ENCODE data around the gene PTPN14. TPM values are rescaled to one million over a fixed set of nuclear protein-coding genes. Genes with fewer than 3 reads are reported as not detected.

The PTPN14 gene
- total and polyA plus RNA-seq, 2 experiments from 2014 or later, result 18.7 to 70.2 TPM

DNA sequence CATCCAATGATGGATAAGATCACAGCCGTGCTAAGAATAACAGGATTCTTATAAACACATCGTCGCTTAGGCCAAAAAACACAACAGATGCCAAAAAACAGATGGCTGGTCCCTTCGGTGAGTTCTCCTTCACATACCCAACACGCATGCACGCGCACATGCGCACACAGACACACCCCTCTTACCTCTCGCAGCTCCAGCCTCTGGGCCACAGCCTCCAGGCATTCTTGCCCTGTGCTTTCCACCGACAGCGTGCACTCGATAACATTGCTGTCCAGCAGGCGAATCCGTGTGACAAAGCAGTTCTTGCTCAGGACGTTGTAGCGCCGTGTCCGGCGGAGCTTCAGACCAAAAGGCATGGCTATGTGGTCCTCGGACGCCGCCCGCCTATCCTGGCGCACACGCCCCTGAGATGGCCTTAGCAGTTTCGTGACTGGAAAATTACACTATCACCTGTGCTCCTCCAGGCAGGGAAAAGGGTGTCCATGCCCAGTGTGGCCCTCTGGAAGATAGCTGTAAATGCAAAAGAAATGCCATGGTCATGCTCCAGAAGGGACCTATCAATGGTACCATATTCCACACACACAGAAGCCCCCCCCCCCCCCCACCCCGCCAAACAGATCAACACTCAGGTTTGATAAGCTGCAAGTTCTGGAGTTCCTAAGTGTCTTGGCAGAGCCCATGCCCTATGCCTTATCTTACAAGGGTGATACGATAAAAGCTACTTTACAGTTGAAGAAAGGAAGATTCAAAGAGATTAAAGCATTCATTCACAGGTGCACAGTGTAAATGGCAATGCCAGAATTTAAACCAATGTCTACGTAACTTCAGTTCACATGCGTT, 86.7 kb downstream of the PTPN14 start:
- H3K4me3 ChIP-seq, result no peak overlapping the region
- Mint-ChIP-seq H3K27me3 (ENCODE audit: insufficient read depth, low read depth, poor library complexity) (no peaks in the 10 kb centered on the region), H3K36me3 (ENCODE audit: low read depth) (peaks cover 3% of the 10 kb centered on the region; the same call in 1 of the 3 replicates), H3K27ac (no peak overlapping the region), H3K4me3 (no peak overlapping the region), H3K4me1 (peaks cover 35% of the 10 kb centered on the region), H3K9me3 (no peaks in the 10 kb centered on the region; the same call in 2 of the 3 replicates)
- DNase-seq (ENCODE audit: low spot score) (no peak), ATAC-seq (no peak)
- no peaks in the 10 kb centered on the region for H3K9me2 ChIP-seq (ENCODE audit: insufficient read depth)
- TF ChIP-seq POLR2AphosphoS5 (IDR thresholded peaks at IDR 0.05; ENCODE audit: low read depth), result no peak
- TF ChIP-seq, protein P1, sequence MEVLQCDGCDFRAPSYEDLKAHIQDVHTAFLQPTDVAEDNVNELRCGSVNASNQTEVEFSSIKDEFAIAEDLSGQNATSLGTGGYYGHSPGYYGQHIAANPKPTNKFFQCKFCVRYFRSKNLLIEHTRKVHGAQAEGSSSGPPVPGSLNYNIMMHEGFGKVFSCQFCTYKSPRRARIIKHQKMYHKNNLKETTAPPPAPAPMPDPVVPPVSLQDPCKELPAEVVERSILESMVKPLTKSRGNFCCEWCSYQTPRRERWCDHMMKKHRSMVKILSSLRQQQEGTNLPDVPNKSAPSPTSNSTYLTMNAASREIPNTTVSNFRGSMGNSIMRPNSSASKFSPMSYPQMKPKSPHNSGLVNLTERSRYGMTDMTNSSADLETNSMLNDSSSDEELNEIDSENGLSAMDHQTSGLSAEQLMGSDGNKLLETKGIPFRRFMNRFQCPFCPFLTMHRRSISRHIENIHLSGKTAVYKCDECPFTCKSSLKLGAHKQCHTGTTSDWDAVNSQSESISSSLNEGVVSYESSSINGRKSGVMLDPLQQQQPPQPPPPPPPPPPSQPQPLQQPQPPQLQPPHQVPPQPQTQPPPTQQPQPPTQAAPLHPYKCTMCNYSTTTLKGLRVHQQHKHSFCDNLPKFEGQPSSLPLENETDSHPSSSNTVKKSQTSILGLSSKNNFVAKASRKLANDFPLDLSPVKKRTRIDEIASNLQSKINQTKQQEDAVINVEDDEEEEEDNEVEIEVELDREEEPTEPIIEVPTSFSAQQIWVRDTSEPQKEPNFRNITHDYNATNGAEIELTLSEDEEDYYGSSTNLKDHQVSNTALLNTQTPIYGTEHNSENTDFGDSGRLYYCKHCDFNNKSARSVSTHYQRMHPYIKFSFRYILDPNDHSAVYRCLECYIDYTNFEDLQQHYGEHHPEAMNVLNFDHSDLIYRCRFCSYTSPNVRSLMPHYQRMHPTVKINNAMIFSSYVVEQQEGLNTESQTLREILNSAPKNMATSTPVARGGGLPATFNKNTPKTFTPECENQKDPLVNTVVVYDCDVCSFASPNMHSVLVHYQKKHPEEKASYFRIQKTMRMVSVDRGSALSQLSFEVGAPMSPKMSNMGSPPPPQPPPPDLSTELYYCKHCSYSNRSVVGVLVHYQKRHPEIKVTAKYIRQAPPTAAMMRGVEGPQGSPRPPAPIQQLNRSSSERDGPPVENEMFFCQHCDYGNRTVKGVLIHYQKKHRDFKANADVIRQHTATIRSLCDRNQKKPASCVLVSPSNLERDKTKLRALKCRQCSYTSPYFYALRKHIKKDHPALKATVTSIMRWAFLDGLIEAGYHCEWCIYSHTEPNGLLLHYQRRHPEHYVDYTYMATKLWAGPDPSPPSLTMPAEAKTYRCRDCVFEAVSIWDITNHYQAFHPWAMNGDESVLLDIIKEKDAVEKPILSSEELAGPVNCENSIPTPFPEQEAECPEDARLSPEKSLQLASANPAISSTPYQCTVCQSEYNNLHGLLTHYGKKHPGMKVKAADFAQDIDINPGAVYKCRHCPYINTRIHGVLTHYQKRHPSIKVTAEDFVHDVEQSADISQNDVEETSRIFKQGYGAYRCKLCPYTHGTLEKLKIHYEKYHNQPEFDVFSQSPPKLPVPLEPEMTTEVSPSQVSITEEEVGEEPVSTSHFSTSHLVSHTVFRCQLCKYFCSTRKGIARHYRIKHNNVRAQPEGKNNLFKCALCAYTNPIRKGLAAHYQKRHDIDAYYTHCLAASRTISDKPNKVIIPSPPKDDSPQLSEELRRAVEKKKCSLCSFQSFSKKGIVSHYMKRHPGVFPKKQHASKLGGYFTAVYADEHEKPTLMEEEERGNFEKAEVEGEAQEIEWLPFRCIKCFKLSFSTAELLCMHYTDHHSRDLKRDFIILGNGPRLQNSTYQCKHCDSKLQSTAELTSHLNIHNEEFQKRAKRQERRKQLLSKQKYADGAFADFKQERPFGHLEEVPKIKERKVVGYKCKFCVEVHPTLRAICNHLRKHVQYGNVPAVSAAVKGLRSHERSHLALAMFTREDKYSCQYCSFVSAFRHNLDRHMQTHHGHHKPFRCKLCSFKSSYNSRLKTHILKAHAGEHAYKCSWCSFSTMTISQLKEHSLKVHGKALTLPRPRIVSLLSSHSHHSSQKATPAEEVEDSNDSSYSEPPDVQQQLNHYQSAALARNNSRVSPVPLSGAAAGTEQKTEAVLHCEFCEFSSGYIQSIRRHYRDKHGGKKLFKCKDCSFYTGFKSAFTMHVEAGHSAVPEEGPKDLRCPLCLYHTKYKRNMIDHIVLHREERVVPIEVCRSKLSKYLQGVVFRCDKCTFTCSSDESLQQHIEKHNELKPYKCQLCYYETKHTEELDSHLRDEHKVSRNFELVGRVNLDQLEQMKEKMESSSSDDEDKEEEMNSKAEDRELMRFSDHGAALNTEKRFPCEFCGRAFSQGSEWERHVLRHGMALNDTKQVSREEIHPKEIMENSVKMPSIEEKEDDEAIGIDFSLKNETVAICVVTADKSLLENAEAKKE (CRISPR knock-in tag; IDR thresholded peaks at IDR 0.05), result no peak
- H2AFZ ChIP-seq, result no peak overlapping the region
- no peaks in the 10 kb centered on the region for H3F3A ChIP-seq (replicated peaks; ENCODE audit: low read depth)
- no peaks in the 10 kb centered on the region for H3K27me3 ChIP-seq (ENCODE audit: insufficient read depth)
- no peak overlapping the region for H3K27ac ChIP-seq (ENCODE audit: low read depth)
- H3K4me1 ChIP-seq (ENCODE audit: insufficient read depth), result peaks cover 38% of the 10 kb centered on the region
- no peak overlapping the region for H3K4me2 ChIP-seq
- H3K79me2 ChIP-seq (replicated peaks; ENCODE audit: insufficient read depth), result peaks cover 87% of the 10 kb centered on the region
- peaks cover 6% of the 10 kb centered on the region for H4K20me1 ChIP-seq (replicated peaks; ENCODE audit: insufficient read depth)
- peaks cover 3% of the 10 kb centered on the region; the same call in 1 of the 2 replicates for H3K36me3 ChIP-seq (ENCODE audit: insufficient read depth)

DNA sequence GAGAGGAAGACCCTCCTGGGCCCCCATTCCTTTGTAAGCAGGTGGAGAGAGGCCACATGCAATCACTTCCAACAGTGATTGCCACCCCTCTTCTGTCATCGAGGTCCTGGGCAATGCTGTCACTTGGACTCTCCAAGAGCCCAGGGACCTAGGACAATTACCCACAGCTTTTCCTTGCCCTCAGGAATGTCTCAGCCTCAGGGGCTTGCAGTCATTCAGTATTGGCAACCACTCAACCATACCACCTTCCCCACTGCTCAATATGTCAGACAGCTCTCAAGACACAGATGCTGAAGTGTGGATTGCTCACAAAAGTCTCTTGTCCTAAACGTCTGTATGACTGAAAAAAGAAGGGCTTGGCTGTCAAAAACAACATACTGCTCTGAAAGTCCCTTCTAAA, 87.8 kb downstream of the PTPN14 start:
- no peak overlapping the region for H3K4me3 ChIP-seq
- Mint-ChIP-seq H3K27me3 (ENCODE audit: insufficient read depth, low read depth, poor library complexity) (no peaks in the 10 kb centered on the region), H3K36me3 (ENCODE audit: low read depth) (peaks cover 3% of the 10 kb centered on the region; the same call in 1 of the 3 replicates), H3K4me3 (no peak overlapping the region), H3K9me3 (no peaks in the 10 kb centered on the region; the same call in 2 of the 3 replicates), H3K27ac (no peak overlapping the region), H3K4me1 (peaks cover 37% of the 10 kb centered on the region)
- H3K9me2 ChIP-seq (ENCODE audit: insufficient read depth), result no peaks in the 10 kb centered on the region
- H3F3A ChIP-seq (replicated peaks; ENCODE audit: low read depth), result no peaks in the 10 kb centered on the region
- peaks cover 33% of the 10 kb centered on the region for H3K4me1 ChIP-seq (ENCODE audit: insufficient read depth)
- peaks cover 4% of the 10 kb centered on the region for H4K20me1 ChIP-seq (replicated peaks; ENCODE audit: insufficient read depth)
- no peak overlapping the region for H3K4me2 ChIP-seq
- no peak overlapping the region for H2AFZ ChIP-seq
- no peaks in the 10 kb centered on the region for H3K27me3 ChIP-seq (ENCODE audit: insufficient read depth)
- H3K79me2 ChIP-seq (replicated peaks; ENCODE audit: insufficient read depth), result peaks cover 83% of the 10 kb centered on the region
- H3K36me3 ChIP-seq (ENCODE audit: insufficient read depth), result peaks cover 3% of the 10 kb centered on the region; the same call in 1 of the 2 replicates
- DNase-seq (ENCODE audit: low spot score), result no peak
- ATAC-seq, result peak; percentile 33; the same call in 2 of the 3 replicates
- H3K27ac ChIP-seq (ENCODE audit: low read depth), result peak overlapping the region; percentile 61; the same call in 1 of the 2 replicates
- TF ChIP-seq NANOG (IDR thresholded peaks at IDR 0.05; ENCODE audit: borderline replicate concordance) (no peak), EZH2phosphoT487 (IDR thresholded peaks at IDR 0.05; ENCODE audit: unreplicated experiment) (no peak), EZH2 (IDR thresholded peaks at IDR 0.05; ENCODE audit: low read depth, unreplicated experiment) (no peak), ZNF114 (CRISPR knock-in tag; IDR thresholded peaks at IDR 0.05) (no peak)
- TF ChIP-seq, protein P2, sequence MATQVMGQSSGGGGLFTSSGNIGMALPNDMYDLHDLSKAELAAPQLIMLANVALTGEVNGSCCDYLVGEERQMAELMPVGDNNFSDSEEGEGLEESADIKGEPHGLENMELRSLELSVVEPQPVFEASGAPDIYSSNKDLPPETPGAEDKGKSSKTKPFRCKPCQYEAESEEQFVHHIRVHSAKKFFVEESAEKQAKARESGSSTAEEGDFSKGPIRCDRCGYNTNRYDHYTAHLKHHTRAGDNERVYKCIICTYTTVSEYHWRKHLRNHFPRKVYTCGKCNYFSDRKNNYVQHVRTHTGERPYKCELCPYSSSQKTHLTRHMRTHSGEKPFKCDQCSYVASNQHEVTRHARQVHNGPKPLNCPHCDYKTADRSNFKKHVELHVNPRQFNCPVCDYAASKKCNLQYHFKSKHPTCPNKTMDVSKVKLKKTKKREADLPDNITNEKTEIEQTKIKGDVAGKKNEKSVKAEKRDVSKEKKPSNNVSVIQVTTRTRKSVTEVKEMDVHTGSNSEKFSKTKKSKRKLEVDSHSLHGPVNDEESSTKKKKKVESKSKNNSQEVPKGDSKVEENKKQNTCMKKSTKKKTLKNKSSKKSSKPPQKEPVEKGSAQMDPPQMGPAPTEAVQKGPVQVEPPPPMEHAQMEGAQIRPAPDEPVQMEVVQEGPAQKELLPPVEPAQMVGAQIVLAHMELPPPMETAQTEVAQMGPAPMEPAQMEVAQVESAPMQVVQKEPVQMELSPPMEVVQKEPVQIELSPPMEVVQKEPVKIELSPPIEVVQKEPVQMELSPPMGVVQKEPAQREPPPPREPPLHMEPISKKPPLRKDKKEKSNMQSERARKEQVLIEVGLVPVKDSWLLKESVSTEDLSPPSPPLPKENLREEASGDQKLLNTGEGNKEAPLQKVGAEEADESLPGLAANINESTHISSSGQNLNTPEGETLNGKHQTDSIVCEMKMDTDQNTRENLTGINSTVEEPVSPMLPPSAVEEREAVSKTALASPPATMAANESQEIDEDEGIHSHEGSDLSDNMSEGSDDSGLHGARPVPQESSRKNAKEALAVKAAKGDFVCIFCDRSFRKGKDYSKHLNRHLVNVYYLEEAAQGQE (IDR thresholded peaks at IDR 0.05; ENCODE audit: unreplicated experiment), result no peak

All from GM23338 (cell line).